Osteocyte (in vitro differentiated cells): ENCODE data around the gene PTP4A2. TPM values are rescaled to one million over a fixed set of nuclear protein-coding genes. Genes with fewer than 3 reads are reported as not detected.
"Not testable (repeated sequence)": the region's sequence is repeated elsewhere in the genome, so short reads cannot be mapped to it uniquely, and the experiment has no call there.

Experiments
- DNase-seq: peaks from one replicate; pipeline ENCODE4 v3.0.0; 2021; ENCODE audit warnings: mixed read lengths; ENCODE audit not compliant: unreplicated experiment; ENCODE audit errors: extremely low spot score
- H3K27ac Mint-ChIP-seq: one replicate; pipeline ENCODE4 v1.8.0; 2021; ENCODE audit warnings: mild to moderate bottlenecking, mixed read lengths; ENCODE audit not compliant: unreplicated experiment
- H3K27me3 Mint-ChIP-seq: one replicate; pipeline ENCODE4 v1.8.0; 2021; ENCODE audit warnings: mixed read lengths; ENCODE audit not compliant: unreplicated experiment
- H3K36me3 Mint-ChIP-seq: one replicate; pipeline ENCODE4 v1.8.0; 2021; ENCODE audit warnings: mixed read lengths; ENCODE audit not compliant: unreplicated experiment
- H3K4me1 Mint-ChIP-seq: one replicate; pipeline ENCODE4 v1.8.0; 2021; ENCODE audit warnings: mixed read lengths; ENCODE audit not compliant: unreplicated experiment
- H3K4me3 Mint-ChIP-seq: one replicate; pipeline ENCODE4 v1.8.0; 2021; ENCODE audit warnings: mild to moderate bottlenecking, moderate library complexity, mixed read lengths; ENCODE audit not compliant: unreplicated experiment
- H3K9me3 Mint-ChIP-seq: one replicate; pipeline ENCODE4 v1.8.0; 2021; ENCODE audit warnings: mixed read lengths; ENCODE audit not compliant: unreplicated experiment
- CTCF ChIP-seq: fragments of 200-600 bp; sonication (generic); IDR thresholded peaks from 2 replicates; pipeline ENCODE4 v1.5.0; 2021; ENCODE audit warnings: antibody characterized with exemption, mild to moderate bottlenecking, moderate library complexity
- total RNA-seq: library from RNA; stranded (reverse); gene quantifications from 2 replicates; pipeline ENCODE4 v1.2.1, GENCODE V29; 2021

The PTP4A2 gene
- total RNA-seq, 1 donor from 2014 or later: 142 TPM

- Mint-ChIP-seq H3K36me3 (no peaks in the 10 kb centered on the region), H3K27ac (peak overlapping the region; percentile 95), H3K4me3 (peak overlapping the region; percentile 62), H3K4me1 (peaks cover 36% of the 10 kb centered on the region), H3K27me3 (no peaks in the 10 kb centered on the region), H3K9me3 (no peaks in the 10 kb centered on the region)
- no peak for TF ChIP-seq CTCF
- peak; percentile 85 for DNase-seq
Measured at GRCh38 chr1:31944205-31945089, 6.3 kb upstream of the PTP4A2 start.

DNA sequence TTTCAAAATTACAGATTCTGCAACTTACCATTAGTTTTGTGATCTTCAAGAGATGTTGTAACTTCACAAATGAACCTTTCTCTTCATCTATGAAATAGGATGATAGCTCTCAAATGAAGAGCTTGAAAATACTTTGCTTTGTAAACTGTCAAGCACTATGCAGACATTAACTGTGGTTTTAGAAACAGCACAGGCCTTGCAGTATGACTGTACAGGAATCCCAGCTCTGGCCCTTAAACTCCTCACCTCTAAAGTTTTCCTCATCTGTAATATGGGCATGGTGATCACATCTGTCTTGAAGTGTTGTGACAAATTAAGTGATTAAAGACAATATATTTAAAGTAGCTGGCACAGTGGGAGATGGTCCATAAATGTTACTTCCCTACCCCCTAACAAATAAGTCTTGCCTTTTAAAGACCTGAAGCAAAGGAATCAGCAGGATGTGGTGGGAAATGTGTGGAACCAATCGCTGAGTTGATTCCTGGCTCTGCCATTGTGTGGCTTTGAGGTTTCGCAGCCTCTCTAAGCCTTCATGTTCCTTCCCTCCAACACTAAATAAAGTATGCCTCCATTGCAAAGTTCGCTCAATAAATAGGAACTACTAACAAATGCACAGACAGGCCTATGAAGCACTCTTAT is 5.5 kb upstream of the PTP4A2 start:
- no peak for TF ChIP-seq CTCF
- Mint-ChIP-seq H3K4me3 (peak overlapping the region; percentile 62), H3K27ac (peak overlapping the region; percentile 95), H3K4me1 (peaks cover 38% of the 10 kb centered on the region), H3K36me3 (no peaks in the 10 kb centered on the region), H3K27me3 (no peaks in the 10 kb centered on the region), H3K9me3 (no peaks in the 10 kb centered on the region)
- peak; percentile 19 for DNase-seq

DNA sequence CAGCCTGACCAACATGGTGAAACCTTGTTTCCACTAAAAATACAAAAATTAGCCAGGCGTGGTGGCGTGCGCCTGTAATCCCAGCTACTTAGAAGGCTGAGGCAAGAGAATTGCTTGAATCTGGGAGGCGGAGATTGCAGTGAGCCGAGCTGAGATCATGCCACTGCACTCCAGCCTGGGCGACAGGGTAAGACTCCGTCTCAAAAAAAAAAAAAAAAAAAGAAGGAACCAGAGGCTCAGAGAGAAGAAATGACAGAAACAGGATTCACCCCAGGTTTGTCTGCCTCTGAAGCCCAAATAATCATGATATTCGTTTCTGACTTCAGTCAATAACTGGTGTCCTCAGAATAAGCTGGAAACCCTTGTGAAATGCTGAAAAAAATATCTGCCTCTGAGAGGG is 3.9 kb upstream of the PTP4A2 start:
- H3K4me3 Mint-ChIP-seq, H3K27me3 Mint-ChIP-seq, H3K36me3 Mint-ChIP-seq, H3K27ac Mint-ChIP-seq, DNase-seq, H3K9me3 Mint-ChIP-seq: not testable (repeated sequence)
- peaks cover 32% of the 10 kb centered on the region for H3K4me1 Mint-ChIP-seq

DNA sequence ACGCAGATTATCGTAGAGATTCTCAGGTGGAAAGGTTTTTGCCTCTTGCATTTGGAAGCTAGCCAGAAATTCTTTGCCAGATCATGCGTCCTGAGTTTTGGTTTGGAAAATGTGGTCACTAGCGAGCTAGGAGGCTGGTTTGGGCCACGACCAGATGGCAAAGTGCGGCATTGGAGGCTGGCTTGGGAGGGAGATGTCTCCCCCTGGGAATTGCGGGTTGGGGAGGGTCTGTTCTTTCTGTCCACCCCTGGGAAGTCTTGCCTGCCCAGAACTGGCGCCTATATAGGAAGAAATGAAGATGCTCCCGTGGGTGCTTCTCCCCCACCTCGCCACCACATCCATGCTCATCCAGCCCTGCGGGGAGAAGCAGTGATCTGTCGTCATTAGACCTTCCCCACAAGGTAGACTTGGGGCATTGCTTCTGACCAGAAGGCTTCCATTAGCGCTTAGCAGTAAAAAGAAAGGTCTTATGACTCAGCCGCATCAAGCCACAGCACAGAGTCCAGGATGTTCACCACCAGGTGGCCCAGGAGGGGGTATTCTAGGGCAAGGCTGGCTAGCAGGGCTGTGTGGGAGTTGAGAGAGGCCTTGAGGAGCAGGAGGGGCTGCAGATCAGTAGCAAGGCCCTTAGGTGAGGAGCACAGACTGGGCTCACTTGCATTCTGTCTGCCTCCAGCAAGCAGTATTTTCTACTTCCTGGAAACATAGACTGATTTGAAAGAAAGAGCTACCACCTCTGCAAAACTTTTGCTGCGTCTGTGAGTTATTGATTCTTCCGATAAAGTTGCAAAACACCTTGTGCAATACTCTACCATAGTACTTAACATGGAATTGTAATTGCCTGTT is 1.5 kb upstream of the PTP4A2 start:
- peak; percentile 42 for TF ChIP-seq CTCF
- Mint-ChIP-seq H3K9me3 (no peaks in the 10 kb centered on the region), H3K27ac (peak overlapping the region; percentile 80), H3K27me3 (no peaks in the 10 kb centered on the region), H3K4me3 (peak overlapping the region; percentile 45), H3K4me1 (peaks cover 52% of the 10 kb centered on the region), H3K36me3 (no peaks in the 10 kb centered on the region)
- DNase-seq: no peak

DNA sequence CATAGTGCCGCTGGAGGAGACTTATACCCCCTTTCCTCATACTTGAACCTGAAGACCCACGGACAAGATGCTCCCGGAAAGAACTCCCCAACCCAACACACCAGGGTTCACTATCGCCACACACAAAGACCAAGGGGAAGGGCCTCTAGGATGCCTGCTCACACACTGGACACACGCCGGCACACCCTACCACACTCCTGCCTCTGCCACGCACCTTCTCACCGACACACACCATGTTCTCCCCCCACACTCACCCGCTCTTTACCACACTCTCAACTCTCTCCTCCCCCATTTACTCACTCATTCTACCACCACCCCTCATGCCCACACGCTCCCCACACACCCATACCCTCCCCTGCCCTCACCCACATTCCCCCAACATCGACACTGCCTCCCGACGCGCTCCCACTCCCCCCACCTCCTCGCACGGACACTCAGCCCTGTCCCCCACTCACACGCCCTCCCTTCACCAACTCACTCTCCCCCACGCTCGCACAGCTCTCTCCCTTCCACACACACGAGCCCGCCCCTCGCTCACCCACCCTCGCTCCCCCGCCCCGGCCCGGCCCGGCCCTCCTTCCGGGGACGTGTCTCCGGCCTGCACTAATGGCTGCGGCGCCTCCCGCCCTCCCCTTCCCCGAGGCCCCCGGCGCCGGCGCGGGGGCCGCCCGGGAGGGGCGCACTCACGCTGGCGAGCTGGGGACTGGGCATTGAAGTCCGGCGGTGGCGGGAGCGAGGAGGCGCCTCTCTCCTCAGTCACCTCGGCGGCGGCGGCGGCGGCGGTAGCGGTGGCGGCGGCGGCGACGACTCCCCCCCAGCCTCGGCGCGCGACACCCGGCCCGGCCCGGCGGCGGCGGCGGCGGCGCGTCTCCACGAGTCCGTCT is 626 bp downstream of the PTP4A2 start:
- DNase-seq: peak; percentile 91
- Mint-ChIP-seq H3K27me3 (no peaks in the 10 kb centered on the region), H3K4me1 (peaks cover 62% of the 10 kb centered on the region), H3K27ac (peak overlapping the region; percentile 94), H3K4me3 (peak overlapping the region; percentile 96), H3K9me3 (no peaks in the 10 kb centered on the region), H3K36me3 (no peaks in the 10 kb centered on the region)
- TF ChIP-seq CTCF: no peak
